ENCODE data around the gene SEC14L2. TPM values are rescaled to one million over a fixed set of nuclear protein-coding genes. Genes with fewer than 3 reads are reported as not detected.

SEC14L2 gene
- total RNA-seq, 1 donor from 2014 or later, result 10.8 TPM

GRCh38 chr22:30354644-30355043, 42.2 kb upstream of the SEC14L2 start:
- Mint-ChIP-seq H3K36me3 (ENCODE audit: low read depth) (peaks cover 7% of the 10 kb centered on the region), H3K9me3 (no peaks in the 10 kb centered on the region), H3K27ac (ENCODE audit: unreplicated experiment) (no peak overlapping the region), H3K27me3 (ENCODE audit: low read depth) (no peaks in the 10 kb centered on the region), H3K4me1 (peaks cover 40% of the 10 kb centered on the region), H3K4me3 (peak overlapping the region; percentile 99)
- TF ChIP-seq, protein P1, sequence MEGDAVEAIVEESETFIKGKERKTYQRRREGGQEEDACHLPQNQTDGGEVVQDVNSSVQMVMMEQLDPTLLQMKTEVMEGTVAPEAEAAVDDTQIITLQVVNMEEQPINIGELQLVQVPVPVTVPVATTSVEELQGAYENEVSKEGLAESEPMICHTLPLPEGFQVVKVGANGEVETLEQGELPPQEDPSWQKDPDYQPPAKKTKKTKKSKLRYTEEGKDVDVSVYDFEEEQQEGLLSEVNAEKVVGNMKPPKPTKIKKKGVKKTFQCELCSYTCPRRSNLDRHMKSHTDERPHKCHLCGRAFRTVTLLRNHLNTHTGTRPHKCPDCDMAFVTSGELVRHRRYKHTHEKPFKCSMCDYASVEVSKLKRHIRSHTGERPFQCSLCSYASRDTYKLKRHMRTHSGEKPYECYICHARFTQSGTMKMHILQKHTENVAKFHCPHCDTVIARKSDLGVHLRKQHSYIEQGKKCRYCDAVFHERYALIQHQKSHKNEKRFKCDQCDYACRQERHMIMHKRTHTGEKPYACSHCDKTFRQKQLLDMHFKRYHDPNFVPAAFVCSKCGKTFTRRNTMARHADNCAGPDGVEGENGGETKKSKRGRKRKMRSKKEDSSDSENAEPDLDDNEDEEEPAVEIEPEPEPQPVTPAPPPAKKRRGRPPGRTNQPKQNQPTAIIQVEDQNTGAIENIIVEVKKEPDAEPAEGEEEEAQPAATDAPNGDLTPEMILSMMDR (conservative IDR thresholded peaks at IDR 0.05), result no peak
- DNase-seq (ENCODE audit: low read depth, low spot score), result no peak

GRCh38 chr22:30356449-30357235, 40.2 kb upstream of the SEC14L2 start, which contains the start of the genes CCDC157 and SF3A1:
CCDC157 (plus strand) TSS chr22:30357007; CDS start chr22:30366001, 8,994 bp downstream.
SF3A1 (minus strand) TSS chr22:30356894; CDS start chr22:30356792, 102 bp downstream.
- no peaks in the 10 kb centered on the region for H3K9me3 Mint-ChIP-seq
- H3K4me1 Mint-ChIP-seq, result peaks cover 40% of the 10 kb centered on the region
- H3K27ac Mint-ChIP-seq (ENCODE audit: unreplicated experiment), result peak within 1 kb of the TSS; percentile 98
- H3K36me3 Mint-ChIP-seq (ENCODE audit: low read depth), result peaks cover 2% of the 10 kb centered on the region
- peak; percentile 83 for DNase-seq (ENCODE audit: low read depth, low spot score)
- no peaks in the 10 kb centered on the region for H3K27me3 Mint-ChIP-seq (ENCODE audit: low read depth)
- peak within 1 kb of the TSS; percentile 99 for H3K4me3 Mint-ChIP-seq
- TF ChIP-seq, protein P1 (conservative IDR thresholded peaks at IDR 0.05), result no peak

DNA sequence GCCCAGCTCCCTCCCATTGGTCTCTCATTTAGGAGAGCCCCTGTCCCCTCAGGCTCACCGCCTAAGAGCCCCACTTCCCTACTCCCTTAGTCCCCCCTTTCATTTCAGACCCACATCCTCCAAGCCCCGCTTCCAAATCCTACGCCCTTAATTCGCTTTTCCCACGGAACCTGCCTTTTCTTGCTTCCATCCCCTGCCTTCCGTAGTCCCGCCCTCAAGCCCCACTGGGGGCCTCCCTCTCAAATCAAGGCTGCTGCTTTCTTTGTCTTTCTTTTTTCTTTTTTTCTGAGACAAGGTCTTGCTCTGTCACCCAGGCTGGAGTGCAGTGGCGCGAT, 39.6 kb upstream of the SEC14L2 start:
- TF ChIP-seq, protein P1 (conservative IDR thresholded peaks at IDR 0.05), result no peak

GRCh38 chr22:30357650-30358215, 39.1 kb upstream of the SEC14L2 start:
- Mint-ChIP-seq H3K36me3 (ENCODE audit: low read depth) (no peaks in the 10 kb centered on the region), H3K4me1 (peaks cover 40% of the 10 kb centered on the region), H3K27me3 (ENCODE audit: low read depth) (no peaks in the 10 kb centered on the region), H3K9me3 (no peaks in the 10 kb centered on the region), H3K4me3 (peak overlapping the region; percentile 99), H3K27ac (ENCODE audit: unreplicated experiment) (peak overlapping the region; percentile 71)
- TF ChIP-seq, protein P1 (conservative IDR thresholded peaks at IDR 0.05), result no peak
- no peak for DNase-seq (ENCODE audit: low read depth, low spot score)

More for the DNA sequence above, 39.6 kb upstream of the SEC14L2 start:
- peaks cover 2% of the 10 kb centered on the region for H3K36me3 Mint-ChIP-seq (ENCODE audit: low read depth)
- no peaks in the 10 kb centered on the region for H3K27me3 Mint-ChIP-seq (ENCODE audit: low read depth)
- DNase-seq (ENCODE audit: low read depth, low spot score), result no peak
- peaks cover 40% of the 10 kb centered on the region for H3K4me1 Mint-ChIP-seq
- H3K27ac Mint-ChIP-seq (ENCODE audit: unreplicated experiment), result peak overlapping the region; percentile 98
- no peaks in the 10 kb centered on the region for H3K9me3 Mint-ChIP-seq
- peak overlapping the region; percentile 99 for H3K4me3 Mint-ChIP-seq

DNA sequence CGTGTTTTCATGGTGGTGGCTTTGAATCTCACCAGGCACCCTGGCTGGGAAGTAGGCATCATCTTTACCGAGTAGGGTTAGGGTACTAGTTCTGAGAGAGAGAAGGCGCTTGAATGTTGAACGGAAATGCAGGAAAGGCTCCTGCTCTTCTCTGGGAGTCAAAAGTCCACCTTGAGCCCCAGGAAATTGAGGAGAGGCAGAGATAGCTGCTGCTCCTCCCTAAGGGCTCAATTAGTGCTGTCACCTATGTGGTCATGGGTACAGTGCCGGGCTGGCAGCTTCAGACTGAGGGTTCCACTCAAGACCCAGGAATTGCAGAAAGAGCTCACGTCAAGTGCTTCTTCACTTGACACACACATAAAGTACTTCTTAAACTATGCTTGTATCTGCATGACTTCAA, 38.3 kb upstream of the SEC14L2 start:
- no peaks in the 10 kb centered on the region for H3K27me3 Mint-ChIP-seq (ENCODE audit: low read depth)
- DNase-seq (ENCODE audit: low read depth, low spot score), result no peak
- TF ChIP-seq, protein P1 (conservative IDR thresholded peaks at IDR 0.05), result no peak
- H3K4me1 Mint-ChIP-seq, result peaks cover 40% of the 10 kb centered on the region
- H3K36me3 Mint-ChIP-seq (ENCODE audit: low read depth), result no peaks in the 10 kb centered on the region
- H3K27ac Mint-ChIP-seq (ENCODE audit: unreplicated experiment), result no peak overlapping the region
- H3K4me3 Mint-ChIP-seq, result peak overlapping the region; percentile 99
- no peaks in the 10 kb centered on the region for H3K9me3 Mint-ChIP-seq
